H1 (cell line): ENCODE measurements around the gene PLBD1. TPM values are rescaled to one million over a fixed set of nuclear protein-coding genes. Genes with fewer than 3 reads are reported as not detected.

Source experiments
- CREB1 ChIP-seq: IDR thresholded peaks from 2 replicates; pipeline ENCODE4 v1.6.1; 2012; ENCODE audit warnings: inconsistent platforms
- CTCF ChIP-seq, 3 experiments: IDR thresholded peaks; 1 replicate in 2 of 3; 2 replicates in 1 of 3; pipeline versions ENCODE4 v1.5.1 to v1.6.1; 2011; ENCODE audit warnings: low read length in 3 of 3, mild to moderate bottlenecking in 3 of 3, inconsistent platforms in 2 of 3, low read depth in 1 of 3, moderate library complexity in 1 of 3; ENCODE audit not compliant: insufficient read depth in 1 of 3; ENCODE audit errors: control extremely low read depth in 1 of 3
- TAF7 ChIP-seq: optimal IDR thresholded peaks from 2 replicates; pipeline ENCODE3; 2011; ENCODE audit warnings: low read depth, mild to moderate bottlenecking, inconsistent platforms, low read length, moderate library complexity, borderline replicate concordance
- polyA plus RNA-seq, 7 experiments: library from polyadenylated mRNA; depleted of rRNA in 3 of 7; stranded (reverse) in 5 of 7; unstranded in 2 of 7; fragments of >200 nt in 5 of 7; fragments of 200-250 nt in 2 of 7; gene quantifications; 1 replicate in 5 of 7; 2 replicates in 1 of 7; 4 replicates in 1 of 7; pipeline versions ENCODE4 v1.2.1 to v1.2.3, GENCODE V29; 2011 to 2013; ENCODE audit warnings: missing spikeins in 2 of 7, mixed read lengths in 2 of 7
- total RNA-seq: library from RNA; stranded (reverse); fragmentation: NEBNext Ultra II Directional; extraction: Animal tissue kit (Norgen Biotek cat#: 25700); gene quantifications from 2 replicates; pipeline ENCODE4 v1.2.1, GENCODE V29; 2021

Gene PLBD1
- total and polyA plus RNA-seq, 2 of the 8 experiments (the other 6 are each of a cell fraction or from before 2014, with no cell fraction given) = 6.3 to 12.3 TPM

GRCh38 chr12:14614704-14615121 lies 47.0 kb upstream of the PLBD1 start (continued):
- TF ChIP-seq CTCF (IDR thresholded peaks at IDR 0.05; ENCODE audit: control extremely low read depth in 1 of 3, insufficient read depth in 1 of 3, low read depth in 1 of 3, low read length in 3 of 3) (no peak), TAF7 (no peak), CREB1 (no peak)
